ENCODE results near the gene MANSC1.
A peak's percentile ranks its signal among the peaks of the same experiment; 100 is the strongest.

Gene MANSC1

GRCh38 chr12:12379831-12380730 is 30.0 kb upstream of the MANSC1 start:
- peak; percentile 21 for DNase-seq (ENCODE audit: low read depth)
- TF ChIP-seq POLR2A (IDR thresholded peaks at IDR 0.05; ENCODE audit: extremely low read depth, insufficient read length): no peak

GRCh38 chr12:12378616-12379015 is 28.6 kb upstream of the MANSC1 start:
- peak; percentile 28 for DNase-seq (ENCODE audit: low read depth)
- H3K4me3 ChIP-seq (ENCODE audit: low read depth, low read length): no peak overlapping the region
- TF ChIP-seq MYC (IDR thresholded peaks at IDR 0.05; ENCODE audit: low read depth, low read length): no peak
- TF ChIP-seq CTCF (IDR thresholded peaks at IDR 0.05; ENCODE audit: low read depth, low read length): no peak
- no peak for TF ChIP-seq POLR2A (IDR thresholded peaks at IDR 0.05; ENCODE audit: extremely low read depth, insufficient read length)
- no peak for TF ChIP-seq MAX (IDR thresholded peaks at IDR 0.05; ENCODE audit: low read depth, low read length)

More at GRCh38 chr12:12379831-12380730, 30.0 kb upstream of the MANSC1 start:
- no peak overlapping the region for H3K4me3 ChIP-seq (ENCODE audit: low read depth, low read length)

- peak; percentile 14 for TF ChIP-seq CTCF (IDR thresholded peaks at IDR 0.05; ENCODE audit: low read depth, low read length)
- TF ChIP-seq MYC (IDR thresholded peaks at IDR 0.05; ENCODE audit: low read depth, low read length): 0 out of 2 replicates have a peak, but pooled peaks have one; percentile 21
- TF ChIP-seq POLR2A (IDR thresholded peaks at IDR 0.05; ENCODE audit: extremely low read depth, insufficient read length): no peak
- TF ChIP-seq MAX (IDR thresholded peaks at IDR 0.05; ENCODE audit: low read depth, low read length): peak; percentile 22; the same call in 1 of the 2 replicates
- no peak overlapping the region for H3K4me3 ChIP-seq (ENCODE audit: low read depth, low read length)
- peak; percentile 78 for DNase-seq (ENCODE audit: low read depth)
Observed at GRCh38 chr12:12376646-12377448, 26.8 kb upstream of the MANSC1 start.

GRCh38 chr12:12372946-12373722 is 23.1 kb upstream of the MANSC1 start:
- TF ChIP-seq MAX (IDR thresholded peaks at IDR 0.05; ENCODE audit: low read depth, low read length) (no peak), MYC (IDR thresholded peaks at IDR 0.05; ENCODE audit: low read depth, low read length) (no peak), CTCF (IDR thresholded peaks at IDR 0.05; ENCODE audit: low read depth, low read length) (no peak), POLR2A (IDR thresholded peaks at IDR 0.05; ENCODE audit: extremely low read depth, insufficient read length) (no peak)
- no peak overlapping the region for H3K4me3 ChIP-seq (ENCODE audit: low read depth, low read length)
- DNase-seq (ENCODE audit: low read depth): no peak

GRCh38 chr12:12367482-12367998 is 17.5 kb upstream of the MANSC1 start:
- no peak for DNase-seq (ENCODE audit: low read depth)
- no peak overlapping the region for H3K4me3 ChIP-seq (ENCODE audit: low read depth, low read length)
- TF ChIP-seq CTCF (IDR thresholded peaks at IDR 0.05; ENCODE audit: low read depth, low read length): no peak

Data from NB4 (cell line).